CD14-positive monocyte (primary cell): ENCODE data around the gene FLOT1. TPM values are rescaled to one million over a fixed set of nuclear protein-coding genes. Genes with fewer than 3 reads are reported as not detected.

ENCODE experiments used
- DNase-seq, 3 donors: peaks; one replicate each; pipeline ENCODE4 v3.0.0-alpha.2; 2011 to 2022
- H2AFZ ChIP-seq: 2 replicates; pipeline ENCODE4 v1.6.0; 2012; ENCODE audit warnings: mild to moderate bottlenecking, low read depth, low read length, inconsistent platforms; ENCODE audit not compliant: insufficient read depth, poor library complexity, severe bottlenecking
- H3K27ac ChIP-seq, 2 donors: 1 replicate in 1 of 2; 2 replicates in 1 of 2; pipeline ENCODE4 v1.5.1; 2012 to 2013; ENCODE audit warnings: low read length in 2 of 2, control low read depth in 1 of 2, inconsistent platforms in 1 of 2, low read depth in 1 of 2, mild to moderate bottlenecking in 1 of 2
- H3K27me3 ChIP-seq, 2 donors: one replicate each; pipeline versions ENCODE4 v1.6.0 to v1.6.1; 2011 to 2013; ENCODE audit warnings: low read length in 2 of 2; ENCODE audit not compliant: control insufficient read depth in 2 of 2, insufficient read depth in 2 of 2
- H3K36me3 ChIP-seq, 2 donors: replicated peaks in 1 of 2; 1 replicate in 1 of 2; 2 replicates in 1 of 2; pipeline versions ENCODE4 v1.5.1 to v1.6.1; 2012 to 2013; ENCODE audit warnings: low read length in 2 of 2, control low read depth in 1 of 2, inconsistent platforms in 1 of 2, mild to moderate bottlenecking in 1 of 2; ENCODE audit not compliant: insufficient read depth in 2 of 2, control insufficient read depth in 1 of 2
- H3K4me1 ChIP-seq, 2 donors: 1 replicate in 1 of 2; 2 replicates in 1 of 2; pipeline versions ENCODE4 v1.5.1 to v1.6.1; 2012 to 2013; ENCODE audit warnings: low read length in 2 of 2, control low read depth in 1 of 2, inconsistent platforms in 1 of 2, mild to moderate bottlenecking in 1 of 2, moderate library complexity in 1 of 2; ENCODE audit not compliant: insufficient read depth in 2 of 2, control insufficient read depth in 1 of 2
- H3K4me2 ChIP-seq: replicated peaks from 2 replicates; pipeline ENCODE3; 2012; ENCODE audit warnings: low read length, moderate library complexity, mild to moderate bottlenecking; ENCODE audit not compliant: poor library complexity, severe bottlenecking; ENCODE audit errors: extremely low read depth
- H3K4me3 ChIP-seq, 3 experiments: fragments of 200-600 bp in 1 of 3; sonication (generic) in 1 of 3; replicated peaks in 1 of 3; 1 replicate in 2 of 3; 2 replicates in 1 of 3; pipeline ENCODE4 v1.5.1; 2011 to 2013; ENCODE audit warnings: low read length in 3 of 3, mild to moderate bottlenecking in 3 of 3, control low read depth in 2 of 3, low read depth in 2 of 3, inconsistent platforms in 1 of 3, moderate library complexity in 1 of 3
- H3K79me2 ChIP-seq: 2 replicates; pipeline ENCODE4 v1.6.0; 2012; ENCODE audit warnings: mild to moderate bottlenecking, control low read depth, inconsistent platforms, low read length, moderate library complexity; ENCODE audit not compliant: insufficient read depth
- H3K9ac ChIP-seq: 2 replicates; pipeline ENCODE4 v1.6.0; 2017; ENCODE audit warnings: low read length, mild to moderate bottlenecking; ENCODE audit not compliant: insufficient read depth, poor library complexity, severe bottlenecking
- H3K9me3 ChIP-seq, 2 donors: replicated peaks in 1 of 2; 1 replicate in 1 of 2; 2 replicates in 1 of 2; pipeline versions ENCODE4 v1.5.1 to v1.6.1; 2012 to 2013; ENCODE audit warnings: low read length in 2 of 2, control low read depth in 1 of 2; ENCODE audit not compliant: control insufficient read depth in 1 of 2, insufficient read depth in 1 of 2
- H4K20me1 ChIP-seq: 2 replicates; pipeline ENCODE4 v1.6.0; 2012; ENCODE audit warnings: mild to moderate bottlenecking, low read length, control low read depth, moderate library complexity; ENCODE audit not compliant: insufficient read depth
- H3K27ac Mint-ChIP-seq, 7 donors: one replicate each; pipeline ENCODE4 v1.8.0; 2020; ENCODE audit warnings: mild to moderate bottlenecking in 7 of 7, mixed read lengths in 7 of 7, moderate library complexity in 6 of 7, inconsistent platforms in 2 of 7
- H3K27me3 Mint-ChIP-seq, 3 donors: one replicate each; pipeline ENCODE4 v1.8.0; 2021 to 2022; ENCODE audit warnings: low read depth in 3 of 3, mild to moderate bottlenecking in 3 of 3, mixed read lengths in 3 of 3, moderate library complexity in 3 of 3, inconsistent platforms in 1 of 3
- H3K36me3 Mint-ChIP-seq, 2 donors: one replicate each; pipeline ENCODE4 v1.8.0; 2020; ENCODE audit warnings: mixed read lengths in 2 of 2, inconsistent platforms in 1 of 2, mild to moderate bottlenecking in 1 of 2
- H3K4me1 Mint-ChIP-seq: one replicate; pipeline ENCODE4 v1.8.0; 2020; ENCODE audit warnings: mild to moderate bottlenecking, mixed read lengths
- H3K4me3 Mint-ChIP-seq, 2 donors: one replicate each; pipeline ENCODE4 v1.8.0; 2020; ENCODE audit warnings: mild to moderate bottlenecking in 2 of 2, mixed read lengths in 2 of 2, moderate library complexity in 1 of 2
- H3K9me3 Mint-ChIP-seq, 7 donors: one replicate each; pipeline ENCODE4 v1.8.0; 2020 to 2022; ENCODE audit warnings: mixed read lengths in 7 of 7, mild to moderate bottlenecking in 6 of 7, moderate library complexity in 6 of 7, inconsistent platforms in 2 of 7
- WGBS: methylation state at CpG from one replicate; pipeline ENCODE4 v1.1.5; 2013; ENCODE audit warnings: missing lambda C conversion rate; ENCODE audit not compliant: insufficient coverage; 5-methylcytosine and 5-hydroxymethylcytosine counted together
- intact Hi-C, 2 donors: fragments of 100-400 bp; cut with micrococcal nuclease; formaldehyde crosslinking; loops; one replicate each; pipeline versions ENCODE4 v1.15.0 to v1.15.1; 2023
- polyA plus RNA-seq, 3 donors: library from polyadenylated mRNA; depleted of rRNA in 1 of 3; unstranded in 2 of 3; stranded (reverse) in 1 of 3; fragments of 300-500 nt in 2 of 3; fragments of >200 nt in 1 of 3; fragmentation: Illumina TruSeq in 2 of 3; gene quantifications; 1 replicate in 2 of 3; 2 replicates in 1 of 3; pipeline ENCODE4 v1.2.3, GENCODE V29; 2012 to 2021
- TF ChIP-seq, protein P1 (sequence below): fragments of 200-600 bp; IDR thresholded peaks from one replicate; pipeline ENCODE4 v1.8.0; 2022; ENCODE audit warnings: antibody characterized with exemption, mild to moderate bottlenecking

The FLOT1 gene
- polyA plus RNA-seq, 3 donors, result 124 to 153 (median 132) TPM

DNA sequence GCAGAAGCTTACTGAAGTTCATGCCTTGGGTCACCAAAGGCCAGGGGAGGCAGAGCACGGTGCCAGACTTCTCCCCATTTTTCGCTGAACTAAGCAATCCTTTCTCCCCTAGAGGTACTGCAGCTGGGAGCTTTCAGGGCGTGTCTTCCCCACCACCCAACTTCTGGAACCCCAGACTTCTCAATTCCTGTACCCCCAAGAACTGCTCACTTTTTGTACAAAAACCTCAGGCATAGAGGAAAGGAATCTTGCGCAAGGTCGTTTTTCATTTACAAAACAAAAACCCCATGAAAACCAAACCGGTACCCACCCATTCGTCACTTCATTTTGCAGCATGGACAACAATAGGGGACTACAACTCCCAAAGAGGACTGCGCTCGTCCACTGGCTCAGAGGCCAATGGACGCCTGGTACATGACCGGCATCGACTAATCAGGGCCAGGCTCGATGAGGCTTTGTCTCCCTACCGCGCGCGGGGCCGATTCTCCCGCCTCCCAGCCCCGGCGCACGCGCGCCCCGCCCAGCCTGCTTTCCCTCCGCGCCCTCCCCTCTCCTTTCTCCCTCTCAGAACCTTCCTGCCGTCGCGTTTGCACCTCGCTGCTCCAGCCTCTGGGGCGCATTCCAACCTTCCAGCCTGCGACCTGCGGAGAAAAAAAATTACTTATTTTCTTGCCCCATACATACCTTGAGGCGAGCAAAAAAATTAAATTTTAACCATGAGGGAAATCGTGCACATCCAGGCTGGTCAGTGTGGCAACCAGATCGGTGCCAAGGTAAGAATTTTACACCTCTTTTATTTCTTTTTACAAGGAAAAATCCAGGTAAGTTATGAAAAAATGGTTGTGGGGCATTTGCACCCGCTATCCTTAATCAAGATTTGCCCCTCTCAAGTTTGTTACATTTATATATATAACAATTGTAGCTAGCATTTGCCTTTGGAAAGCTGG lies 22.4 kb downstream of the FLOT1 start, which contains the start of gene TUBB:
TUBB (plus strand) TSS at position 562 of the 947 bp plus-strand sequence; CDS start at position 717, 155 bp downstream.
- Histone ChIP-seq H3K4me1 (peaks cover 48 to 67% of the 10 kb centered on the region in 2 donors), H2AFZ (peak within 1 kb of the TSS; percentile 60), H3K9ac (peak within 1 kb of the TSS; percentile 62), H3K79me2 (peaks cover 86% of the 10 kb centered on the region), H3K27ac (peak within 1 kb of the TSS; percentile 78 to 85), H3K36me3 (peaks cover 24 to 26% of the 10 kb centered on the region in 2 donors), H3K4me2 (peak within 1 kb of the TSS; percentile 99), H3K27me3 (no peaks in the 10 kb centered on the region), H4K20me1 (peaks cover 37% of the 10 kb centered on the region), H3K9me3 (no peaks in the 10 kb centered on the region), H3K4me3 (peak within 1 kb of the TSS; percentile 89 to 99 (median 99))
- Mint-ChIP-seq H3K9me3 (no peaks in the 10 kb centered on the region), H3K4me3 (peak within 1 kb of the TSS; percentile 97 to 98), H3K27ac (peak within 1 kb of the TSS; percentile 90 to 99 (median 97)), H3K36me3 (peaks cover 25 to 30% of the 10 kb centered on the region in 2 donors), H3K27me3 (no peaks in the 10 kb centered on the region), H3K4me1 (peaks cover 51% of the 10 kb centered on the region)
- TF ChIP-seq, protein P1, sequence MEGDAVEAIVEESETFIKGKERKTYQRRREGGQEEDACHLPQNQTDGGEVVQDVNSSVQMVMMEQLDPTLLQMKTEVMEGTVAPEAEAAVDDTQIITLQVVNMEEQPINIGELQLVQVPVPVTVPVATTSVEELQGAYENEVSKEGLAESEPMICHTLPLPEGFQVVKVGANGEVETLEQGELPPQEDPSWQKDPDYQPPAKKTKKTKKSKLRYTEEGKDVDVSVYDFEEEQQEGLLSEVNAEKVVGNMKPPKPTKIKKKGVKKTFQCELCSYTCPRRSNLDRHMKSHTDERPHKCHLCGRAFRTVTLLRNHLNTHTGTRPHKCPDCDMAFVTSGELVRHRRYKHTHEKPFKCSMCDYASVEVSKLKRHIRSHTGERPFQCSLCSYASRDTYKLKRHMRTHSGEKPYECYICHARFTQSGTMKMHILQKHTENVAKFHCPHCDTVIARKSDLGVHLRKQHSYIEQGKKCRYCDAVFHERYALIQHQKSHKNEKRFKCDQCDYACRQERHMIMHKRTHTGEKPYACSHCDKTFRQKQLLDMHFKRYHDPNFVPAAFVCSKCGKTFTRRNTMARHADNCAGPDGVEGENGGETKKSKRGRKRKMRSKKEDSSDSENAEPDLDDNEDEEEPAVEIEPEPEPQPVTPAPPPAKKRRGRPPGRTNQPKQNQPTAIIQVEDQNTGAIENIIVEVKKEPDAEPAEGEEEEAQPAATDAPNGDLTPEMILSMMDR, result no peak
- intact Hi-C loops, result loop anchor here (2.0 to 10.0 kb wide), 5 partner anchors 33 to 238 kb away; partner anchors contain the start of genes MRPS18B (in 2 of the 2), PPP1R10 (in 2 of the 2), HLA-E (in 1 of the 2) and PPP1R18 (in 1 of the 2)
- DNase-seq, result peak; percentile 96 to 98 (median 96)
- 0% methylated on average over 34 of the region's 38 CpGs for WGBS

DNA sequence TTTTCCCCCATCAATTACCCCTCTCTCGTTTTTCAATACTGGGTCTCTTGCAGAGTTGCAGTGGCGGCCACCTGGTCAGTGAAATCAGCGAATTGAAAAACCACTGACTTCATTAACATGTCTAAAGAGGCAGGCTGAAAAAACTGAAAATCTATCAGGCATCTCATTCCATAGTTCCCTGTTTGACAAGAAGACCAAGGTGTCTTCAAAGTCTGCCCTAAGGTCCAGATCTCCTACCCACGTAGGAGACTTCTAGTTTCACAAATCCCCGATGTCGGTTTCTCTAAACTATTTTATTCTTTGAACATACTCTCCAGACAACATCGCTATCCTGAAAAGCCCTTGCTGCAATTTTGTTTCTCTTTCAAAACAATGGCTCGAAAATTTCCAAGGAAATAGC lies 23.1 kb downstream of the FLOT1 start:
- H3K4me3 Mint-ChIP-seq, result peak overlapping the region; percentile 97 to 98
- Histone ChIP-seq H3K27ac (peak overlapping the region; percentile 77 to 84), H3K27me3 (no peaks in the 10 kb centered on the region), H3K79me2 (peaks cover 79% of the 10 kb centered on the region), H4K20me1 (peaks cover 30% of the 10 kb centered on the region), H2AFZ (peak overlapping the region; percentile 60), H3K4me1 (peaks cover 45 to 63% of the 10 kb centered on the region in 2 donors), H3K9ac (no peak overlapping the region), H3K36me3 (peaks cover 17 to 19% of the 10 kb centered on the region in 2 donors), H3K4me2 (peak overlapping the region; percentile 99), H3K9me3 (no peaks in the 10 kb centered on the region), H3K4me3 (peak overlapping the region; percentile 65 to 99 (median 89))
- peaks cover 24 to 30% of the 10 kb centered on the region in 2 donors for H3K36me3 Mint-ChIP-seq
- 13% methylated on average over 8 of the region's 8 CpGs for whole genome bisulfite sequencing
- intact Hi-C loops, result loop anchor here in 1 of 2 donors (2.0 kb wide), 1 partner anchor 103 kb away; the partner anchor contains the start of genes MRPS18B and PPP1R10
- H3K9me3 Mint-ChIP-seq, result no peaks in the 10 kb centered on the region
- no peak for DNase-seq
- peaks cover 45% of the 10 kb centered on the region for H3K4me1 Mint-ChIP-seq
- TF ChIP-seq, protein P1, result no peak
- peak overlapping the region; percentile 90 to 98 (median 95) for H3K27ac Mint-ChIP-seq
- peaks cover 0 to 1% (median 0%) of the 10 kb centered on the region in 3 donors for H3K27me3 Mint-ChIP-seq
